Fibroblast of lung (primary cell): ENCODE results near the gene PREP. TPM values are rescaled to one million over a fixed set of nuclear protein-coding genes. Genes with fewer than 3 reads are reported as not detected.
A peak's percentile ranks its signal among the peaks of the same experiment; 100 is the strongest.

Source experiments
- DNase-seq, 2 donors: peaks; one replicate each; pipeline versions ENCODE4 v3.0.0 to v3.0.0-alpha.2; 2010; ENCODE audit warnings: low read depth in 2 of 2
- H2AFZ ChIP-seq: 2 replicates; pipeline ENCODE4 v1.5.1; 2012; ENCODE audit warnings: low read length, control low read depth, inconsistent platforms
- H3K27ac ChIP-seq: 2 replicates; pipeline ENCODE4 v1.5.1; 2011; ENCODE audit warnings: low read length, control low read depth; ENCODE audit not compliant: insufficient read depth
- H3K27me3 ChIP-seq: 2 replicates; pipeline ENCODE4 v1.5.1; 2011; ENCODE audit warnings: mild to moderate bottlenecking, low read length; ENCODE audit not compliant: control insufficient read depth, insufficient read depth
- H3K36me3 ChIP-seq: 2 replicates; pipeline ENCODE4 v1.5.1; 2011; ENCODE audit warnings: low read length; ENCODE audit not compliant: control insufficient read depth, insufficient read depth
- H3K4me1 ChIP-seq: 2 replicates; pipeline ENCODE4 v1.5.1; 2011; ENCODE audit warnings: low read length; ENCODE audit not compliant: control insufficient read depth, insufficient read depth; ENCODE audit errors: extremely low read depth
- H3K4me2 ChIP-seq: 2 replicates; pipeline ENCODE4 v1.5.1; 2011; ENCODE audit warnings: low read length, control low read depth; ENCODE audit not compliant: insufficient read depth; ENCODE audit errors: extremely low read depth
- H3K4me3 ChIP-seq, 4 experiments: fragments of 200-600 bp in 1 of 4; sonication (generic) in 1 of 4; replicated peaks in 1 of 4; 2 replicates each; pipeline ENCODE4 v1.5.1; 2011 to 2016; ENCODE audit warnings: low read length in 4 of 4, low read depth in 3 of 4, mild to moderate bottlenecking in 3 of 4, control low read depth in 2 of 4, inconsistent platforms in 1 of 4, mixed read lengths in 1 of 4; ENCODE audit not compliant: insufficient read depth in 1 of 4; ENCODE audit errors: control extremely low read depth in 1 of 4
- H3K79me2 ChIP-seq: 2 replicates; pipeline ENCODE4 v1.5.1; 2012; ENCODE audit warnings: mild to moderate bottlenecking, low read length, inconsistent platforms; ENCODE audit not compliant: control insufficient read depth, insufficient read depth
- H3K9ac ChIP-seq: 2 replicates; pipeline ENCODE4 v1.5.1; 2011; ENCODE audit warnings: mild to moderate bottlenecking, low read length, control low read depth; ENCODE audit not compliant: insufficient read depth
- H3K9me3 ChIP-seq: 2 replicates; pipeline ENCODE4 v1.5.1; 2012; ENCODE audit warnings: low read depth, low read length; ENCODE audit not compliant: control insufficient read depth, insufficient read depth
- H4K20me1 ChIP-seq: 2 replicates; pipeline ENCODE4 v1.5.1; 2011; ENCODE audit warnings: low read length; ENCODE audit not compliant: control insufficient read depth, insufficient read depth; ENCODE audit errors: extremely low read depth
- CTCF ChIP-seq, 2 donors: IDR thresholded peaks in 1 of 2; conservative IDR thresholded peaks in 1 of 2; 1 replicate in 1 of 2; 2 replicates in 1 of 2; pipeline ENCODE4 v1.5.1; 2011 to 2012; ENCODE audit warnings: low read length in 2 of 2, control low read depth in 1 of 2, inconsistent platforms in 1 of 2, low read depth in 1 of 2, mild to moderate bottlenecking in 1 of 2
- EZH2 ChIP-seq: IDR thresholded peaks from 2 replicates; pipeline ENCODE4 v1.5.1; 2012; ENCODE audit warnings: low read length, control low read depth, mild to moderate bottlenecking; ENCODE audit errors: missing control alignments
- polyA plus RNA-seq, 2 donors: library from polyadenylated mRNA; depleted of rRNA in 1 of 2; stranded (reverse) in 1 of 2; unstranded in 1 of 2; fragments of >200 nt; gene quantifications; 2 replicates each; pipeline ENCODE4 v1.2.1, GENCODE V29; 2011 to 2012; ENCODE audit warnings: missing spikeins in 1 of 2
- total RNA-seq: library from RNA; depleted of rRNA; stranded (reverse); fragments of >200 nt; gene quantifications from 2 replicates; pipeline ENCODE4 v1.2.1, GENCODE V29; 2014

PREP gene
- total and polyA plus RNA-seq, 2 donors (not counting 1 experiment from before 2014, with no cell fraction given), result 18.3 to 30.7 TPM

GRCh38 chr6:105336986-105337385, 65.9 kb downstream of the PREP start:
- Histone ChIP-seq H3K27me3 (no peaks in the 10 kb centered on the region), H2AFZ (no peak overlapping the region), H3K4me1 (no peaks in the 10 kb centered on the region), H3K4me2 (no peak overlapping the region), H4K20me1 (no peaks in the 10 kb centered on the region), H3K4me3 (no peak overlapping the region), H3K9me3 (no peaks in the 10 kb centered on the region), H3K9ac (no peak overlapping the region), H3K27ac (no peak overlapping the region), H3K36me3 (no peaks in the 10 kb centered on the region), H3K79me2 (no peaks in the 10 kb centered on the region)
- TF ChIP-seq CTCF (conservative IDR thresholded peaks at IDR 0.05 in 1 of 2, IDR thresholded peaks at IDR 0.05 in 1 of 2; ENCODE audit: low read depth in 1 of 2, low read length in 2 of 2) (no peak), EZH2 (no peak)
- DNase-seq, result peak in 1 of 2 donors; percentile 31

- Histone ChIP-seq H3K4me1 (peaks cover under 1% of the 10 kb centered on the region), H3K9me3 (no peaks in the 10 kb centered on the region), H4K20me1 (no peaks in the 10 kb centered on the region), H3K27ac (no peak overlapping the region), H3K79me2 (no peaks in the 10 kb centered on the region), H3K36me3 (no peaks in the 10 kb centered on the region), H3K27me3 (no peaks in the 10 kb centered on the region), H3K4me3 (no peak overlapping the region), H3K9ac (no peak overlapping the region), H3K4me2 (no peak overlapping the region), H2AFZ (no peak overlapping the region)
- TF ChIP-seq CTCF (conservative IDR thresholded peaks at IDR 0.05 in 1 of 2, IDR thresholded peaks at IDR 0.05 in 1 of 2; ENCODE audit: low read depth in 1 of 2, low read length in 2 of 2), result no peak
- TF ChIP-seq EZH2, result no peak
- DNase-seq, result no peak
Measured at GRCh38 chr6:105332576-105332975, 70.3 kb downstream of the PREP start.

DNA sequence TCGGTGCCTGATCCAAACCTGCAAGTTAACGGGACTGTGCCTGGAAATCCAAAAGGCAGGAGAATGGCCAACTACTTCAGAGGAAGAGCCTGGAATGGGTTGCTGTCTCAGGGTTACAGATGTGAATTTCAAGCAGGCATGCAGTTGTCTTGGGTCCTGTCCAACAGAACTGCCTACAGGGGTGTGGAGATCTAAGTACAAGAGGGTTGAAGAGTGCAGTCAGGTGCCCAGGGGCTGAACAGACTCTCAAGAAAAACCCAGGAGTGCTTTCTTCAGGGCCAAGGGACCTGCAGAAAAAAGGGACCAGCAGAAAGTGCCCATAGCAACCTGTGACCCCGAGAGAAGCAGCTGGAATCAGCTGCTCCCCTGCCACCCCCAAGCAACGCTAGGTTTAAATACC, 71.0 kb downstream of the PREP start:
- no peaks in the 10 kb centered on the region for H3K9me3 ChIP-seq
- no peak for TF ChIP-seq CTCF (conservative IDR thresholded peaks at IDR 0.05 in 1 of 2, IDR thresholded peaks at IDR 0.05 in 1 of 2; ENCODE audit: low read depth in 1 of 2, low read length in 2 of 2)
- TF ChIP-seq EZH2, result no peak
- no peak for DNase-seq

More for the DNA sequence above, 71.0 kb downstream of the PREP start:
- Histone ChIP-seq H3K27me3 (no peaks in the 10 kb centered on the region), H3K79me2 (no peaks in the 10 kb centered on the region), H4K20me1 (no peaks in the 10 kb centered on the region), H3K4me3 (no peak overlapping the region), H3K4me2 (no peak overlapping the region), H3K4me1 (peaks cover 6% of the 10 kb centered on the region), H3K9ac (no peak overlapping the region), H3K27ac (no peak overlapping the region), H2AFZ (no peak overlapping the region), H3K36me3 (no peaks in the 10 kb centered on the region)
